DND-41 (cell line): ENCODE measurements around the gene MYB.

Experiments used
- ATAC-seq: fragments of 200-7000 bp; cut with Tn5 transposase; 3 replicates; pipeline ENCODE4 v1.9.1; 2021; ENCODE audit warnings: low read depth; ENCODE audit not compliant: insufficient read depth
- DNase-seq: peaks from one replicate; pipeline ENCODE4 v3.0.0-alpha.2; 2020
- H2AFZ ChIP-seq: 2 replicates; pipeline ENCODE4 v1.6.0; 2012; ENCODE audit warnings: low read depth, low read length
- H3K27ac ChIP-seq: 2 replicates; pipeline ENCODE4 v1.5.1; 2012; ENCODE audit warnings: low read length, inconsistent platforms
- H3K27me3 ChIP-seq: fragments of 200-600 bp; sonication (generic); 2 replicates; pipeline ENCODE4 v1.6.0; 2012; ENCODE audit warnings: low read length, mild to moderate bottlenecking, inconsistent platforms; ENCODE audit not compliant: insufficient read depth, poor library complexity
- H3K36me3 ChIP-seq: 2 replicates; pipeline ENCODE4 v1.5.1; 2012; ENCODE audit warnings: low read length, inconsistent platforms; ENCODE audit not compliant: insufficient read depth
- H3K4me1 ChIP-seq: 2 replicates; pipeline ENCODE4 v1.5.1; 2012; ENCODE audit warnings: mild to moderate bottlenecking, low read length; ENCODE audit not compliant: insufficient read depth
- H3K4me2 ChIP-seq: 2 replicates; pipeline ENCODE4 v1.6.0; 2012; ENCODE audit warnings: mild to moderate bottlenecking, moderate library complexity, low read length, inconsistent platforms; ENCODE audit not compliant: insufficient read depth
- H3K4me3 ChIP-seq, 2 experiments: fragments of 200-600 bp in 1 of 2; shearing (Covaris generic) in 1 of 2; 2 replicates each; pipeline ENCODE4 v1.5.1; 2012 to 2016; ENCODE audit warnings: inconsistent platforms in 2 of 2, low read length in 2 of 2, mild to moderate bottlenecking in 2 of 2, low read depth in 1 of 2, moderate library complexity in 1 of 2
- H3K79me2 ChIP-seq: 2 replicates; pipeline ENCODE4 v1.6.0; 2012; ENCODE audit warnings: low read length, inconsistent platforms; ENCODE audit not compliant: insufficient read depth
- H3K9ac ChIP-seq: 2 replicates; pipeline ENCODE4 v1.6.0; 2012; ENCODE audit warnings: low read depth, mild to moderate bottlenecking, inconsistent platforms, low read length, moderate library complexity
- H3K9me3 ChIP-seq: 2 replicates; pipeline ENCODE4 v1.5.1; 2012; ENCODE audit warnings: low read length, moderate library complexity, mild to moderate bottlenecking, inconsistent platforms; ENCODE audit not compliant: insufficient read depth, severe bottlenecking
- H4K20me1 ChIP-seq: 2 replicates; pipeline ENCODE4 v1.6.0; 2012; ENCODE audit warnings: low read length; ENCODE audit not compliant: insufficient read depth
- CTCF ChIP-seq: IDR thresholded peaks from 2 replicates; pipeline ENCODE4 v1.5.1; 2012; ENCODE audit warnings: borderline replicate concordance, low read length, moderate library complexity, mild to moderate bottlenecking; ENCODE audit not compliant: poor library complexity, severe bottlenecking; ENCODE audit errors: extremely low read depth
- EZH2 ChIP-seq: IDR thresholded peaks from 3 replicates; pipeline ENCODE4 v1.6.1; 2012; ENCODE audit warnings: borderline replicate concordance, low read depth, mild to moderate bottlenecking, moderate library complexity, low read length, inconsistent platforms; ENCODE audit not compliant: severe bottlenecking

The MYB gene

GRCh38 chr6:135228486-135228885 is 47.4 kb downstream of the MYB start:
- H3K27me3 ChIP-seq: no peaks in the 10 kb centered on the region
- no peaks in the 10 kb centered on the region for H4K20me1 ChIP-seq
- H2AFZ ChIP-seq: no peak overlapping the region
- no peaks in the 10 kb centered on the region for H3K79me2 ChIP-seq
- no peak overlapping the region for H3K4me2 ChIP-seq
- TF ChIP-seq EZH2 (no peak), CTCF (no peak)
- DNase-seq (no peak), ATAC-seq (no peak)
- no peak overlapping the region for H3K27ac ChIP-seq
- no peaks in the 10 kb centered on the region for H3K9me3 ChIP-seq
- H3K9ac ChIP-seq: no peak overlapping the region
- no peaks in the 10 kb centered on the region for H3K36me3 ChIP-seq
- peaks cover 24% of the 10 kb centered on the region for H3K4me1 ChIP-seq
- no peak overlapping the region for H3K4me3 ChIP-seq

GRCh38 chr6:135229996-135230395 is 48.9 kb downstream of the MYB start:
- DNase-seq (no peak), ATAC-seq (no peak)
- H3K9ac ChIP-seq: no peak overlapping the region
- H3K4me2 ChIP-seq: no peak overlapping the region
- H3K79me2 ChIP-seq: no peaks in the 10 kb centered on the region
- peak overlapping the region; percentile 39; the same call in 1 of the 2 replicates for H3K27ac ChIP-seq
- peak; percentile 3 for TF ChIP-seq CTCF
- no peak for TF ChIP-seq EZH2
- H3K4me1 ChIP-seq: peaks cover 38% of the 10 kb centered on the region
- no peaks in the 10 kb centered on the region for H3K36me3 ChIP-seq
- H3K4me3 ChIP-seq: no peak overlapping the region
- no peaks in the 10 kb centered on the region for H4K20me1 ChIP-seq
- H2AFZ ChIP-seq: peak overlapping the region; percentile 37; the same call in 1 of the 2 replicates
- H3K27me3 ChIP-seq: no peaks in the 10 kb centered on the region
- no peaks in the 10 kb centered on the region for H3K9me3 ChIP-seq

- ATAC-seq: no peak
- Histone ChIP-seq H3K4me1 (peaks cover 45% of the 10 kb centered on the region), H3K27ac (peak overlapping the region; percentile 56)
Observed at GRCh38 chr6:135230711-135231468, 49.8 kb downstream of the MYB start.

More at GRCh38 chr6:135230711-135231468, 49.8 kb downstream of the MYB start:
- Histone ChIP-seq H3K9ac (no peak overlapping the region), H2AFZ (peak overlapping the region; percentile 15; the same call in 1 of the 2 replicates), H3K27me3 (no peaks in the 10 kb centered on the region), H4K20me1 (no peaks in the 10 kb centered on the region), H3K79me2 (no peaks in the 10 kb centered on the region), H3K9me3 (no peaks in the 10 kb centered on the region), H3K36me3 (no peaks in the 10 kb centered on the region), H3K4me2 (no peak overlapping the region), H3K4me3 (no peak overlapping the region)
- TF ChIP-seq EZH2 (no peak), CTCF (no peak)
- DNase-seq: no peak
